IPS DF 4.7 (cell line): ENCODE results near the gene NRXN3.

Experiments
- DNase-seq: peaks from one replicate; pipeline ENCODE4 v3.0.0-alpha.2; 2013; ENCODE audit warnings: low spot score; ENCODE audit errors: extremely low read depth

The NRXN3 gene

DNA sequence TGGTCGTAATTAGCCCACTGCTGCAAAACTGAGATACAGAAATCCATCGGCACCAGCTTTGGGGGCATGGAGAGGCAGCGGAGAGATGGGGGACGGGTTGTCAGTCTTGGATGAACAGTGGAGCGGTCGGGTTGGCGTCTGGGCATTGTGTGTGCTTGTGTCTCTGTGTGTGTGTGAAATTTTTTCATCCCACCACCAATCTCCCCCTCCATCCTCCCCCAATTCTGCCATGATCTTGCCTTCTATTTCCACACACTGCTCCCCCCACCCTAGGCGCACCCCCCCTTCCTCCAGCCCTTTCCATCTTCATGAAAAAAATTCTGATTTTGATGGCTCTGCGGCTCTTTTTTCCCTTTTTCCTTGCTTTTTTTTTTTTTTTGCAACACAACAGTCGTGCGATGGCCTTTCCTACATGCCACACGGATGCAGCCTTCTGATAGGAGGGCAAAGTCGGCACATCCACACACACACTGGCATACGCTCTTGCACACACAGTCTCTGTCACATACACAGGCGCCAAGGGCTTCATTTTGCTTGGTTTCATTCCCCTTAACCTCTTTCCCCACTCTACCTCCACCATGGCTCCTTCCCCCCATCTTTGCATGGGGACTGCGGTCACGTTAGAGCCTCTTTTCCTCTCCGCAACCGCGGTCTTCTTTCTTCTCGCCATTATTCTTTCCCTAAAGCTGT lies 3.3 kb downstream of the NRXN3 start:
- DNase-seq: no peak

DNA sequence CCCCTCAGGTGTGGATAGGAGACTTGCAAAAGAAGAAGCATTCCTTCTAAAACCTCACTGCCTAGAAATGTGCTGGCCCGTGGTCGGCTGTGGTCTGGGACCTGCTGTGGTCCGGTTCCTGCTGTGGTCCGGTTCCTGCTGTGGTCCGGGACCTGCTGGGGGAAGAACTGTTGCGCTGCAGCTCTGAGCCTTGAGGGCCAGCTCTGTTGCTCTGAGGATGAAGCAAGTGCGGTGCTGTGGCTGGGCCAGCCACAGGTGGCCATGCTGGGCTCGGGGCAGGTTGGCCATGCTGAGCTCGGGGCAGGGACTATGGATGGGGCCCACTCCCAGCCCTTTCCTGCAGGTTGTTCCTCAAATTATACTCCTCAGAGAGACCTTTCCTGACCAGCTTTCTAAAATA lies 5.2 kb downstream of the NRXN3 start:
- DNase-seq: no peak

DNA sequence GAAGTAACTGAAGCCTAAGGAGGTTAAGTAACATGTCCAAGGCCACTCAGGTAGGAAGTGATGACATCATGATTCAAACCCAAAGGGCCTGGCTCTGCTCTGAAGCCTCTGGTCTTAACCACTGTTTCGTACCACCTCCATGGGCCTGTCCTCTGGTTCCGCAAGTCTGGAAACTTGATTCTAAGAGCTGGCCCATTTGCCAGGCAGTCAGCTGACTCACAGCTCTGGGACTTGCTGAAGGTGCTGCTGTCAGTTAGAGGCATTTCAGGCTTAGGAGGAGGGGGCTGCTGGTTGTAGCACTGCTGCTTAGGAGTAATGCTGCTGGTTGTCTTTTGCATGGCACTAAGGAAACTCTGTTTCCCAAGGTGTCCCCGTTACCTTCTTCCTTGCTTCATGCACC lies 7.9 kb downstream of the NRXN3 start:
- no peak for DNase-seq

DNA sequence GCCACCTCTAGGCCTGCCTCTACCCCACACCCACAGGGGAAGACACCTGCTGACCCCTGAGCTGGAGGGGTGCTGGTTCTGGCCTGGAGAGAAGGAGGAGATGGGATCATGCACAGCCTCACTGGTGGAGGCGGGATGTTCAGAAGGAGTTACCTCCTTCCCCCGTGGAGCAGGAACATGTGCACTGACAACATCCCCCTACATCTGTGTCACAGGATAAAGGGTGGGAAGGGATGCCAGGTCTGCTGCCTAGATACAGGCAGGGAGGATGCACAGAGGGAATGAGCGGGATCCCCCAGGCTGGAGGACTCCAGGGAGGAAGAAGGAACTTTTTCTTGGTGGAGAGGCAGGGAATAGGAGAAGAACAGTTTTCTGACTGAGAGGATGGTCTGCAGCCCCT lies 8.8 kb downstream of the NRXN3 start:
- no peak for DNase-seq

GRCh38 chr14:78181270-78181669 lies 11.1 kb downstream of the NRXN3 start:
- DNase-seq: no peak

DNA sequence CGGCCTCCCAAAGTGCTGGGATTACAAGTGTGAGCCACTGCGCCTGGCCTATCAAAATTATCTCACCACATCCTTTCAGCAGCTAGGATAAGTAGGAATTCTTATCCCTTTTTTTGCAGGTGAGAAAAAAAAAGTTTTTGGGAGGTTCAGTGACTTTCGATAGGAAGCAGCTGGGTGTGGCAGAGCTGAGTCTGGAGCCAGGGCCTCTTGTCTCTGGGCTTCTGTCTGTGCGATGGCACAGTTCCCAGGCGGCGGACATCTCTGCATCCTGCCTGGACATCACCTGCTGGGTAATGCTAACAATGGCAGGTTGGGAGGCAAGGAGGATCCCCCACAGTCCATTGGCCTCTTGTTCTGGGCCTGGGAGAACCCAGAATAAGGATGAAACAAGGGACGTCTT lies 12.5 kb downstream of the NRXN3 start:
- no peak for DNase-seq

- no peak for DNase-seq
These were observed 14.0 kb downstream of the NRXN3 start for GRCh38 chr14:78184157-78184556.

DNA sequence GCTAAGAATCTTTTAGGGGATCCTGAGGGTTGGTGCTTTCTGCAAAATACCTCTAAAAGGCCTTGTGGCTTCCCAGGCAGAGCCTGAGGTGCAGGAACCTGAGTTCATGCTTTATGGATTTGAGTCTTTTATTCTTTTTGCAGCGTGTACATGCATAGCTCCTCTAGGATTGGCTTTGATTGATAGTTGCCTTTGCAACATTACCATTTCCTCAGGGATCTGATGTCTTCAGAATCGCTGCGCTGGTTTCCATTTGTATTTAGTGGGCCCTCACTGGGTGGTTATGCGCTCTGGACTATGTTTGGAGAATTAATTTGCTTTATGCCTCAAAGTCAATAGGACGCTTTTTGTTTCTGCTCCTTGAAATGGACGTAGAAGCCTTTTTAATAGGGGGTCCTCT lies 16.1 kb downstream of the NRXN3 start:
- DNase-seq: no peak

- DNase-seq: no peak
These were observed 18.7 kb downstream of the NRXN3 start for GRCh38 chr14:78188882-78189281.

DNA sequence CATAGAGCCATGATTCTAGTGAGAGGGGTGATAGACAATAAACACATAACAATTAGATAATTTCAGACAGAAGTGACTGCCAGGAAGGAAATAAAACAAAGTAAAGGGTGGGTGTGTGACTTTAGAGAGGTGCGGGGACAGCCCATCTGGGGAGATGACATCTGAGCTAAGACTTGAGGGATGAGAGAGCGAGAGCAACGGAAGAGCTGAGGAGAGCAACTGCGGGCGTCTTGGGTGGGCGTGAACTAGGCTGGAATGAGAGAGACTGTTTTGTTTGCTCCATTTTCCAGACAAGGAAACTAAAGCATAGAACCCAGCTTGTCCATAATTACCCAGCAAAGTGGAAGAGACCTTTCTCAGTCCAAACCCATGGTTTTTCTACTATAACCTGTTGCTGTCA lies 25.3 kb downstream of the NRXN3 start:
- DNase-seq: no peak

GRCh38 chr14:78196323-78196722 lies 26.1 kb downstream of the NRXN3 start:
- no peak for DNase-seq

DNA sequence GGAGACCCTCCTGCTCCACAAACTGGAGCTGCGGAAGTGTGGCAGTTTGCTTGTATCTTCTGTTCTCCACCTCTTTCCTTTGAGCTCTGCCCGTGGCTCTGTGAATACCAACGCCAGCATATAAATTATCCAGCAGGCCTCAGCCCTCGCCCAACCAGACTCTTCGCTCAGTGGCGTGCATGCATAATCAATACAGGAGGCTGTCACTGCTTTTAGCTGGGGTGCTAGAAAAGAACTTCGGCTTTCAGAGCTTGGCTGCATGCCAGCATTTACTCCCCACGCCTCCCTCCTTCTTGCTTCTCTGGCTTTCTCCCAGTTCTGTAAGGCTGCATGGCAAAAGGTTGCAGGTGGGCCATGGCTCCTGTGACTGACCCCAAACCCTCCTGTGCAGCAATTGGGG lies 26.9 kb downstream of the NRXN3 start:
- DNase-seq: no peak

DNA sequence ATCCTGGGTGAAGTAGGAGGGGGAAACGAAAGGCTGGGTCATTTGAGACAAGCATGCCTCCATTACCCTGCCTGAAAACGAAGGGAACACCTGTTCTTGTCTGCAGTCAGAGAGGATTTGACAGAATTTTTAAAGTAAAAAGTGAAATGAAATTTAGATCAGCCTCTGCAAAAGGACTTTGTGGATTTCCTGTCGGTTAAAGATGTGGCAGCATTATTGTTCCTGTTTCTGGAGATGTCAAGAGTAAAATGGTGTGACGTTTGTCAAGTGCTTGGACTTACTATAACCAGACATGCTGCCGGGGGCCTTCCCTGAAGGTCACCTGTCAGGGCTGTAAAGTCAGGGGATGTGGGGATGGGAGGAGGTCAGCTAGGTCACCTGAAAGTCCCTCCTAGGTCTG lies 32.0 kb downstream of the NRXN3 start:
- no peak for DNase-seq

DNA sequence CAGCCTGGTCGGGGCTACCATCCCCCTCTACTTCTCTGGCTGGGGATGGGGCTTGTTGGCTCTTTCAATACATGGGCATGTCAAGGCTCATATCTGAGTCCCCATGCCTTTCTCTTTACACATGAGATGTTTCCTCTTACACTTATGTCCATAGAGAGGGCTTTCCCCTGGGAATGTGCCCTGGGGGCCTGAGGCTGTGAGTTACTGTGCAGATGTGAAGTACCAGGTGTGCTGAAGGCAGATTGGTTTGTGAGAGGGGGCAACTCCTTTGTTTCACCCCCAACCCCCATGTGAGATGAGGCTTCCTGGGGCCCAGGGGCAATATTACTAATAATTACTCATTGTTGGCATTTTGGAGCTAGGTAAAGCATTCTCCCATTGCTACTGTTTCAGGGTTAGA lies 32.8 kb downstream of the NRXN3 start:
- no peak for DNase-seq

DNA sequence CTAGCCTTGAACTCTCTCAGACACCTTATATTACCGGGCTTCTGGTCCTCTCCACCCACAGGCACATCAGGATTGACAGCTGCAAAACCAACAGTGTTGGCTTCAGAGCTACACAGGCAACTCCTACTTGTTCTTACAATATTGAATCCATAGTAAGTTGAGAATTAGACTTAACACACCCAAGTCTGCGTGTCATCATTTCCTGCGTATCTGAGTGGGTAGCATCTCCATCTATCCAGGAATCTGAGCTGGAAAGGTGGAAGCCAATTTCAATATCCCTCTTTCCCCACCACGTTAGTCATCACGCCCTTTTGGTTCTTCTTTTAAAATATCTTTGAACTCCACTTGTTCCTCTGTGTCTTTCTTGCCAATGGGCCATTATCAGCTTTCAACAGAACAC lies 37.2 kb downstream of the NRXN3 start:
- no peak for DNase-seq

GRCh38 chr14:78220273-78220672 lies 50.1 kb downstream of the NRXN3 start:
- DNase-seq: no peak

DNA sequence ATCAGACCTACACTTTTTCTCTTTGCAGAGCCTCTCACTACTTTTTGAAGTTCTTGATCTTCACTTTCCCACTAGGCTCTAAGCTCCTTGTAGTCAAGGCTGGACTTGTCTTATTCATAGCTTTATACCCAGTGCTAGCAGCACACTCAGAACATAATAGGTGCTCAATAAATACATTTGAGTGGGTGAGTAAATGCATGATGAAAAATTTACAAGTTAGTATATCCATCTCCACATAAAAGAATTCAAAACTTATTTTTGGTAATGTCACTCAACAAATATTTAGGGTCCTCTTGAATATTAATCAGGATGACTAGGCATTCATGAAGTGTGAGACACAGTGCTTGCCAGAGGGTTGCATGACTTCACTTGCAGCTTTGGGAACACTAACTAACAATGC lies 52.6 kb downstream of the NRXN3 start:
- DNase-seq: no peak

DNA sequence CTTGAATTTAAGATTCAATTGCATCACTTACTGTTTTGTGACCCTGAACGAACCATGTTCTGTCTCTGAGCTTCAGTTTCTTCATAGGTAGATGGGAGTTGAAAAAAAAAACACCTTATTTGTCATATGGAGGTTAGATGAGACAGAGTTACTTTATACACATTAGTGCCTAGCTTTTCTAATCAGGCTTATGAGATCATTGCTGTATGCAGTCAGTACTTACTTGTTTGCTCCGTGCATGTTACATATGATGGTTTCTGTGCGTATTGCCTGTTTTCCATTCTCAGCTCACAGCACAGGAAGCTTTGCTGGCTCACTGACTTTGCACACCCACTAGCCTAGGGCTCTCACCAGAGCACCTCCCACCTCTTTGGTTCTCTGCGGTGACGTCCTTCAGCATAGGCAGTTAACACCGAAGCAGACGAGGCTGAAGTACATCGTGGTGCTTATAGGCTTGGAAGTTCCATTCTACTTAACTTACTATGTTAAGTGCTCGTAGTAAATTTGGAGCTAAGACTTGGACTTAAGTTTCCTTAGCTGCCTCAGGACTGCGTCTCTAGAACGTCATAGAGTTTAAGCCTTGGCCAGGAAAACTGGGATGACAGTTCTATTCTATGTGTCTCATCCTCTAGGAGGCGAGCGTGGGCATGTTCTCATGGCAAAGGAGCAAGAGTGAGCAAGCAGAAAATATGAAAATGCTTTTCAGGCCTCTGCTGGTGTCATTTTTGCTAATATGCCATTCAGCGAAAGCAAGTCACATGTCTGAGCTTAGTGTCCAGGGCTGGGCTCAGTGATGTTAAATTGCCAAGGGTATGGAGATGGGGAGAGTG lies 57.3 kb downstream of the NRXN3 start:
- DNase-seq: no peak

GRCh38 chr14:78228702-78229327 lies 58.6 kb downstream of the NRXN3 start:
- no peak for DNase-seq

GRCh38 chr14:78232231-78233000 lies 62.2 kb downstream of the NRXN3 start:
- DNase-seq: no peak

DNA sequence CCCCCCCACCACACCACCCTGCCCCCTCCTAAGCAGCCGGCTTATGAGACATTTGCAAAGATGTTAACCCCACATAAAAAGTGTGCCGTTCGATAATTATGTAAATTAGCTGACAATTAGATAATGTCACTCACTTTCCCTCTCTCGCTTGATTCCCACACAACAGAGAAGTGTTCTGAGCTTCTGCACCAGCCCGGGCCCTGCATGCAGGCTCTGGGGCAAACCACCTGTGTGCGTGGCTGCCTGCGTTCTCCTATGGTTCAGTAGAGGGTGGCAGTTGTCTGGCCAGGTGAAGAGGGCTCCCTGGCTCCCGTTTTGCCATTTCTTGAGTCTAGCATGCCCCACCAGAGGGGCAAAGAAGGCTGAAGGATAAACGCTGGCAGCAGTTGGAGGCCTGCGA lies 68.0 kb downstream of the NRXN3 start:
- DNase-seq: no peak

DNA sequence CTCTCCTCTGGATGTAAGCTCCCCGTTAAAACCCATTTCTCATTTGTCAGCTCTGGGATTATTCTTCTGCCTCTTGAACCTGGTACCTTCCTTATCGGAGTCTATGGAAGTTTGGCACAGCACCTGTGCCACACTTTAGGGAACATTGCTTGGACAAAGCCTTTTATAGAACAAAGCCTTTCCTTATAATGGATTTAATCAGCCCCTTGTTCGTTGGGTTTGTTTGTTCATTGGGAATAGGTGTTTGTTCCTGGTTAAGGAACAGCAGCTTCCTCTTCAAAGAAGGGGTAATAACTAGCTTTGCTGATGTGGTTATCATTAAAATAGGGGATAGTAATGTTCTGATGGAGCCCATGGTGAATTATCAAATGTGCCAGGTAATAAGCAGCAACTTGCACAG lies 70.4 kb downstream of the NRXN3 start:
- no peak for DNase-seq
